PC-3 (cell line): ENCODE measurements around the gene CHRNB4. TPM values are rescaled to one million over a fixed set of nuclear protein-coding genes. Genes with fewer than 3 reads are reported as not detected.

Experiments used
- ATAC-seq: fragments of 200-7000 bp; cut with Tn5 transposase; 2 replicates; pipeline ENCODE4 v1.9.1; 2020; ENCODE audit warnings: mild to moderate bottlenecking, moderate library complexity
- BruUV-seq: library from RNA; stranded (reverse); fragments of 400-500 nt; replicated peaks from 2 replicates; lab custom pipeline; 2021; lab: Mats Ljungman, UMichigan
- CTCF ChIA-PET: fragments of 300-600 bp; sonication (Branson Sonifier 250); formaldehyde crosslinking; loops from one replicate; lab custom pipeline; 2022; ENCODE audit warnings: antibody characterized with exemption; lab: Charles Lee
- POLR2A ChIA-PET: fragments of 300-600 bp; sonication (Branson Sonifier 250); formaldehyde crosslinking; loops from one replicate; lab custom pipeline; 2022; ENCODE audit warnings: antibody characterized with exemption; ENCODE audit not compliant: unreplicated experiment; lab: Charles Lee
- DNase-seq: peaks from one replicate; pipeline ENCODE4 v3.0.0-alpha.2; 2015
- H2AFZ ChIP-seq: fragments of 300-600 bp; sonication (generic); 2 replicates; pipeline ENCODE4 v1.6.0; 2016; ENCODE audit warnings: antibody characterized with exemption, low read length
- H3F3A ChIP-seq: fragments of 300-600 bp; sonication (generic); one replicate; pipeline ENCODE4 v1.6.0; 2017; ENCODE audit warnings: antibody characterized with exemption, low read length, control low read depth, mild to moderate bottlenecking; ENCODE audit not compliant: unreplicated experiment
- H3K27ac ChIP-seq: fragments of 300-600 bp; sonication (generic); 2 replicates; pipeline ENCODE4 v1.5.1; 2016; ENCODE audit warnings: mild to moderate bottlenecking, low read length
- H3K27me3 ChIP-seq: fragments of 300-600 bp; sonication (generic); 2 replicates; pipeline ENCODE4 v1.6.1; 2016; ENCODE audit warnings: low read length, mixed read lengths
- H3K36me3 ChIP-seq: fragments of 300-600 bp; sonication (generic); 2 replicates; pipeline ENCODE4 v1.6.1; 2016; ENCODE audit warnings: low read depth, mixed run types, low read length, mixed read lengths
- H3K4me1 ChIP-seq: fragments of 300-600 bp; sonication (generic); 2 replicates; pipeline ENCODE4 v1.5.1; 2016; ENCODE audit warnings: low read length; ENCODE audit not compliant: insufficient read depth
- H3K4me2 ChIP-seq: fragments of 300-600 bp; sonication (generic); 2 replicates; pipeline ENCODE4 v1.6.0; 2016; ENCODE audit warnings: low read length
- H3K4me3 ChIP-seq: fragments of 300-600 bp; sonication (generic); 2 replicates; pipeline ENCODE4 v1.5.1; 2016; ENCODE audit warnings: mild to moderate bottlenecking, low read length, mixed read lengths
- H3K79me2 ChIP-seq: fragments of 300-600 bp; sonication (generic); 2 replicates; pipeline ENCODE4 v1.6.1; 2017; ENCODE audit warnings: low read length, mixed read lengths
- H3K9ac ChIP-seq: fragments of 300-600 bp; sonication (generic); 2 replicates; pipeline ENCODE4 v1.6.0; 2016; ENCODE audit warnings: mild to moderate bottlenecking, low read length
- H3K9me2 ChIP-seq: fragments of 300-600 bp; sonication (generic); replicated peaks from 2 replicates; pipeline ENCODE4 v1.6.1; 2016; ENCODE audit warnings: mixed run types, low read length, mixed read lengths
- H3K9me3 ChIP-seq: fragments of 300-600 bp; sonication (generic); 2 replicates; pipeline ENCODE4 v1.6.1; 2016; ENCODE audit warnings: low read length, mixed read lengths
- H4K20me1 ChIP-seq: fragments of 300-600 bp; sonication (generic); 2 replicates; pipeline ENCODE4 v1.6.1; 2016; ENCODE audit warnings: low read length, mixed read lengths
- EZH2 ChIP-seq: fragments of 300-600 bp; sonication (generic); IDR thresholded peaks from one replicate; pipeline ENCODE4 v1.6.1; 2017; ENCODE audit warnings: antibody characterized with exemption, mild to moderate bottlenecking, low read length; ENCODE audit not compliant: unreplicated experiment
- EZH2phosphoT487 ChIP-seq: fragments of 300-600 bp; sonication (generic); IDR thresholded peaks from 2 replicates; pipeline ENCODE4 v1.6.1; 2018; ENCODE audit warnings: mild to moderate bottlenecking, antibody characterized with exemption, low read length, borderline replicate concordance
- intact Hi-C: fragments of 100-400 bp; cut with micrococcal nuclease; formaldehyde crosslinking; loops from 2 replicates; pipeline ENCODE4 v1.9.0; 2023
- total RNA-seq: library from RNA; depleted of rRNA; stranded (reverse); fragments of >200 nt; gene quantifications from 2 replicates; pipeline ENCODE4 v1.2.3, GENCODE V29; 2014
- TF ChIP-seq, protein P1 (sequence below): fragments of 300-600 bp; sonication (generic); conservative IDR thresholded peaks from 2 replicates; pipeline ENCODE4 v1.5.1; 2017; ENCODE audit warnings: antibody characterized with exemption, low read depth, mild to moderate bottlenecking, low read length

The CHRNB4 gene
- total RNA-seq, 1 experiment from 2014 or later = not detected

DNA sequence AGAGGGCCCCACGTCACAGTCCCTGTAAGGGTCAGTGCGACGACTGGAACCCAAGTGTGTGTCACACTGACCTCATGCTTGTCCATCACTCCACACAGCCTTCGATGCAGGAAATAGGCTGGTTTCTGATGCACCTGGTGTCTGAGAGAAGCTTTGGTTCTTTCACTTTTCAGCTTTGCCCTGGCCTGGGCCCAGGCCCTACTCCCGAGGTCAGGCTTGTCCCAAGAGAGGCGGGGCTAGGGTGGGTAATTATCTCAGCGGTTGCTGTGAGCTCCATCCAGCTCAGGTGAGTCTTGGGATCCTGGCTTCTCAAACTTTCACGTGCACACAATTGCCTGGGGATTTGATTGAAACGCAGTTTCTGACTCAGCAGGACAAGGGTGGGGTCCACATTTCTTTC is 19.6 kb upstream of the CHRNB4 start:
- BruUV-seq = no TSS peak
- H3K9ac ChIP-seq = no peak overlapping the region
- H3F3A ChIP-seq = no peaks in the 10 kb centered on the region
- intact Hi-C loops = no loop called here
- TF ChIP-seq, protein P1, sequence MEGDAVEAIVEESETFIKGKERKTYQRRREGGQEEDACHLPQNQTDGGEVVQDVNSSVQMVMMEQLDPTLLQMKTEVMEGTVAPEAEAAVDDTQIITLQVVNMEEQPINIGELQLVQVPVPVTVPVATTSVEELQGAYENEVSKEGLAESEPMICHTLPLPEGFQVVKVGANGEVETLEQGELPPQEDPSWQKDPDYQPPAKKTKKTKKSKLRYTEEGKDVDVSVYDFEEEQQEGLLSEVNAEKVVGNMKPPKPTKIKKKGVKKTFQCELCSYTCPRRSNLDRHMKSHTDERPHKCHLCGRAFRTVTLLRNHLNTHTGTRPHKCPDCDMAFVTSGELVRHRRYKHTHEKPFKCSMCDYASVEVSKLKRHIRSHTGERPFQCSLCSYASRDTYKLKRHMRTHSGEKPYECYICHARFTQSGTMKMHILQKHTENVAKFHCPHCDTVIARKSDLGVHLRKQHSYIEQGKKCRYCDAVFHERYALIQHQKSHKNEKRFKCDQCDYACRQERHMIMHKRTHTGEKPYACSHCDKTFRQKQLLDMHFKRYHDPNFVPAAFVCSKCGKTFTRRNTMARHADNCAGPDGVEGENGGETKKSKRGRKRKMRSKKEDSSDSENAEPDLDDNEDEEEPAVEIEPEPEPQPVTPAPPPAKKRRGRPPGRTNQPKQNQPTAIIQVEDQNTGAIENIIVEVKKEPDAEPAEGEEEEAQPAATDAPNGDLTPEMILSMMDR = no peak
- no peak for TF ChIP-seq EZH2phosphoT487
- H3K36me3 ChIP-seq = no peaks in the 10 kb centered on the region
- no peaks in the 10 kb centered on the region; the same call in 1 of the 2 replicates for H3K27me3 ChIP-seq
- POLR2A ChIA-PET = no interaction called here
- no peak overlapping the region for H2AFZ ChIP-seq
- no peaks in the 10 kb centered on the region for H3K4me1 ChIP-seq
- CTCF ChIA-PET = no interaction called here
- no peaks in the 10 kb centered on the region for H3K79me2 ChIP-seq
- DNase-seq (no peak), ATAC-seq (no peak)
- no peaks in the 10 kb centered on the region for H3K9me3 ChIP-seq
- H3K4me3 ChIP-seq = no peak overlapping the region
- H4K20me1 ChIP-seq = no peaks in the 10 kb centered on the region
- H3K27ac ChIP-seq = no peak overlapping the region
- H3K4me2 ChIP-seq = no peak overlapping the region
- H3K9me2 ChIP-seq = no peaks in the 10 kb centered on the region

DNA sequence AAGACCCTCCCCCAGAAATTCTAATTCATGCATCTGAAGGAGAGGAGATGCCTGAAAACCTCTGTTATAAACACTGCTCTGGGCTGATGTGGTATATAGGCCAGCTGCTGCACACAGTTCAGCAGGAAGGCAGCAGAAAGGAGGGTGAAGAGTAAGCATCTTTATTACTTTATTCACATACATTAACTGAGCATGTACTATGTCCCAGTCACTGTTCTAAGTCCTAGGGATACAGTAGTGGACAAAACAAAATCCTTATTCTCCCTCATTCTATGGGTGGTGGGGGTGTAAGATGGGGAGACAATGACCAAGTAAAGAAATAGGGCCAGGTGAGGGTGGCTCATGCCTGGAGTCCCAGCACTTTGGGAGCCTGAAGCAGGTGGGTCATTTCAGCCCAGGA is 17.8 kb upstream of the CHRNB4 start:
- no peaks in the 10 kb centered on the region for H3F3A ChIP-seq
- DNase-seq (no peak), ATAC-seq (no peak)
- CTCF ChIA-PET = no interaction called here
- H3K27me3 ChIP-seq = no peaks in the 10 kb centered on the region; the same call in 1 of the 2 replicates
- H4K20me1 ChIP-seq = no peaks in the 10 kb centered on the region
- H3K36me3 ChIP-seq = no peaks in the 10 kb centered on the region
- H3K9ac ChIP-seq = no peak overlapping the region
- H3K4me1 ChIP-seq = no peaks in the 10 kb centered on the region
- H3K9me3 ChIP-seq = no peaks in the 10 kb centered on the region
- H3K9me2 ChIP-seq = no peaks in the 10 kb centered on the region
- H3K27ac ChIP-seq = no peak overlapping the region
- no peak overlapping the region for H2AFZ ChIP-seq
- H3K4me2 ChIP-seq = no peak overlapping the region
- H3K4me3 ChIP-seq = no peak overlapping the region
- H3K79me2 ChIP-seq = no peaks in the 10 kb centered on the region
- intact Hi-C loops = no loop called here
- TF ChIP-seq, protein P1 = no peak
- no peak for TF ChIP-seq EZH2phosphoT487
- no peak for TF ChIP-seq EZH2
- POLR2A ChIA-PET = no interaction called here
- no TSS peak for BruUV-seq

DNA sequence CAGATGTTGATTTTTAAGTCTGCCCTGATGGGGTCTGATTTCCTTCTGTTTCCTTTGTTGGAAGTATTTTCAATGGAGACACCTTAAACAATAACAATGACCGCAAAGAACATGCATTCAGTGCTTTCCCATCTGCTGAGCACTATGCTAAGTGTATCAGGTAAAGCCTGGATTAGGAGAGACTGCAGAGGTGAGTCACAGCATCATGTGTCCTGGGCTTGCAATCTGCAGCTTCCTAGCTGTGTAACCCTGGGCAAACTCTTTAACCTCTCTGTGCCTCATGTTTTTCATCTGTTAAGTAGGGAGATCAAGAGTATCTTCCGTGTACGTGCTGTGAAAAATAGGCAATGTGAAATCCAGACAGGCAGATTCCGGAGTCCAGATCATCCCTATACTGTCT is 13.3 kb upstream of the CHRNB4 start:
- ChIA-PET CTCF (no interaction called here), POLR2A (no interaction called here)
- Histone ChIP-seq H3K27ac (no peak overlapping the region), H3F3A (no peaks in the 10 kb centered on the region), H2AFZ (no peak overlapping the region), H3K27me3 (no peaks in the 10 kb centered on the region; the same call in 1 of the 2 replicates), H4K20me1 (no peaks in the 10 kb centered on the region), H3K79me2 (no peaks in the 10 kb centered on the region), H3K4me1 (no peaks in the 10 kb centered on the region), H3K4me2 (no peak overlapping the region), H3K9me2 (no peaks in the 10 kb centered on the region), H3K9ac (no peak overlapping the region), H3K4me3 (no peak overlapping the region), H3K9me3 (no peaks in the 10 kb centered on the region), H3K36me3 (no peaks in the 10 kb centered on the region)
- intact Hi-C loops = no loop called here
- TF ChIP-seq, protein P1 = no peak
- TF ChIP-seq EZH2phosphoT487 (no peak), EZH2 (no peak)
- DNase-seq (no peak), ATAC-seq (no peak; the same call in 1 of the 2 replicates)
- BruUV-seq = no TSS peak
